WTC11 (cell line): ENCODE results near the gene SRP9. TPM values are rescaled to one million over a fixed set of nuclear protein-coding genes. Genes with fewer than 3 reads are reported as not detected.

ENCODE experiments used
- ATAC-seq: fragments of 200-7000 bp; cut with Tn5 transposase; 2 replicates; pipeline ENCODE4 v1.10.0; 2021; ENCODE audit warnings: mild to moderate bottlenecking, moderate library complexity
- CTCF ChIA-PET: fragments of 300-600 bp; sonication (Branson Sonifier 250); formaldehyde crosslinking; loops from one replicate; lab custom pipeline; 2021; ENCODE audit warnings: antibody characterized with exemption; lab: Charles Lee
- POLR2A ChIA-PET: fragments of 350-600 bp; sonication (Branson Sonifier 250); formaldehyde crosslinking; loops from one replicate; lab custom pipeline; 2021; ENCODE audit warnings: antibody characterized with exemption; lab: Charles Lee
- DNase-seq: peaks from one replicate; pipeline ENCODE4 v3.0.0; 2021; ENCODE audit warnings: low spot score
- H3K27ac Mint-ChIP-seq: 2 replicates; pipeline ENCODE4 v1.8.0; 2021; ENCODE audit warnings: mixed read lengths
- H3K27me3 Mint-ChIP-seq: 2 replicates; pipeline ENCODE4 v1.8.0; 2021; ENCODE audit warnings: low read depth, mild to moderate bottlenecking, moderate library complexity, mixed read lengths
- H3K36me3 Mint-ChIP-seq: 2 replicates; pipeline ENCODE4 v1.8.0; 2021; ENCODE audit warnings: mixed read lengths
- H3K4me1 Mint-ChIP-seq: 2 replicates; pipeline ENCODE4 v1.8.0; 2022; ENCODE audit warnings: mixed read lengths
- H3K4me3 Mint-ChIP-seq: 2 replicates; pipeline ENCODE4 v1.8.0; 2021; ENCODE audit warnings: mild to moderate bottlenecking, moderate library complexity, mixed read lengths
- H3K9me3 Mint-ChIP-seq: 2 replicates; pipeline ENCODE4 v1.8.0; 2021; ENCODE audit warnings: mixed read lengths
- AFF4 ChIP-seq: sonication (generic); formaldehyde crosslinking; IDR thresholded peaks from 2 replicates; pipeline ENCODE4 v1.8.1; 2023; ENCODE audit warnings: mild to moderate bottlenecking, missing genetic modification reagents, borderline replicate concordance
- ATF6 ChIP-seq: sonication (generic); formaldehyde crosslinking; IDR thresholded peaks from 2 replicates; pipeline ENCODE4 v1.8.1; 2023; ENCODE audit warnings: mild to moderate bottlenecking, missing genetic modification reagents
- CDX4 ChIP-seq: fragments of 250-450 bp; sonication (Bioruptor Pico); IDR thresholded peaks from 2 replicates; pipeline ENCODE4 v1.9.0; 2021; ENCODE audit warnings: moderate library complexity, mild to moderate bottlenecking, inconsistent platforms, borderline replicate concordance
- ELF4 ChIP-seq: sonication (generic); formaldehyde crosslinking; IDR thresholded peaks from 2 replicates; pipeline ENCODE4 v1.8.1; 2022; ENCODE audit warnings: low read depth, mild to moderate bottlenecking, moderate library complexity, missing genetic modification reagents
- ERG ChIP-seq: fragments of 250-450 bp; sonication (Bioruptor Pico); IDR thresholded peaks from 2 replicates; pipeline ENCODE4 v1.8.0; 2021; ENCODE audit warnings: mild to moderate bottlenecking
- ESRRA ChIP-seq: sonication (generic); formaldehyde crosslinking; IDR thresholded peaks from 2 replicates; pipeline ENCODE4 v1.8.1; 2022; ENCODE audit warnings: mild to moderate bottlenecking, missing genetic modification reagents, borderline replicate concordance
- GTF2I ChIP-seq: fragments of 250-450 bp; sonication (Bioruptor Pico); conservative IDR thresholded peaks from 2 replicates; pipeline ENCODE4 v1.4.0; 2021; ENCODE audit warnings: mild to moderate bottlenecking
- HMGXB4 ChIP-seq: sonication (generic); formaldehyde crosslinking; IDR thresholded peaks from 2 replicates; pipeline ENCODE4 v1.8.1; 2023; ENCODE audit warnings: mild to moderate bottlenecking, moderate library complexity, missing genetic modification reagents
- IRF1 ChIP-seq: sonication (generic); formaldehyde crosslinking; IDR thresholded peaks from 2 replicates; pipeline ENCODE4 v1.8.0; 2023; ENCODE audit warnings: missing genetic modification reagents
- MYBL2 ChIP-seq: sonication (generic); formaldehyde crosslinking; IDR thresholded peaks from 2 replicates; pipeline ENCODE4 v1.8.1; 2023; ENCODE audit warnings: mild to moderate bottlenecking, moderate library complexity, missing genetic modification reagents
- RELA ChIP-seq: sonication (generic); formaldehyde crosslinking; IDR thresholded peaks from 2 replicates; pipeline ENCODE4 v1.8.1; 2022; ENCODE audit warnings: missing genetic modification reagents, mild to moderate bottlenecking, borderline replicate concordance
- SMAD3 ChIP-seq: sonication (generic); formaldehyde crosslinking; IDR thresholded peaks from 2 replicates; pipeline ENCODE4 v1.8.0; 2022; ENCODE audit warnings: missing genetic modification reagents, mild to moderate bottlenecking, borderline replicate concordance
- SP1 ChIP-seq: sonication (generic); formaldehyde crosslinking; conservative IDR thresholded peaks from 2 replicates; pipeline ENCODE4 v1.8.1; 2022; ENCODE audit warnings: missing genetic modification reagents
- TEAD1 ChIP-seq: sonication (generic); formaldehyde crosslinking; IDR thresholded peaks from 2 replicates; pipeline ENCODE4 v1.8.0; 2022; ENCODE audit warnings: mild to moderate bottlenecking, missing genetic modification reagents
- ZMAT4 ChIP-seq: fragments of 250-450 bp; sonication (Bioruptor Pico); IDR thresholded peaks from 2 replicates; pipeline ENCODE4 v1.9.0; 2021; ENCODE audit warnings: mild to moderate bottlenecking
- ZNF138 ChIP-seq: sonication (generic); formaldehyde crosslinking; conservative IDR thresholded peaks from 2 replicates; pipeline ENCODE4 v1.8.1; 2022; ENCODE audit warnings: mild to moderate bottlenecking, moderate library complexity, missing genetic modification reagents
- ZNF263 ChIP-seq: sonication (generic); formaldehyde crosslinking; IDR thresholded peaks from 2 replicates; pipeline ENCODE4 v1.8.1; 2022; ENCODE audit warnings: low read depth, mild to moderate bottlenecking, moderate library complexity, missing genetic modification reagents
- ZNF281 ChIP-seq: sonication (generic); formaldehyde crosslinking; IDR thresholded peaks from 2 replicates; pipeline ENCODE4 v1.8.0; 2023; ENCODE audit warnings: mild to moderate bottlenecking, missing genetic modification reagents
- ZNF416 ChIP-seq: fragments of 250-450 bp; sonication (Bioruptor Pico); IDR thresholded peaks from 2 replicates; pipeline ENCODE4 v1.9.0; 2021; ENCODE audit warnings: mild to moderate bottlenecking, inconsistent platforms
- total RNA-seq: library from RNA; stranded (reverse); gene quantifications from 3 replicates; pipeline ENCODE4 v1.2.3, GENCODE V29; 2021

Gene SRP9
- total RNA-seq, 1 experiment from 2014 or later: 375 TPM

GRCh38 chr1:225830841-225831240 lies 53.2 kb downstream of the SRP9 start:
- DNase-seq (no peak), ATAC-seq (no peak)
- H3K9me3 Mint-ChIP-seq: no peaks in the 10 kb centered on the region
- CTCF ChIA-PET: no interaction called here
- POLR2A ChIA-PET: interaction anchor here (0.7 kb wide), 1 partner anchor 19 kb away, joined by 5 read pairs; no protein-coding TSS in a partner anchor
- peaks cover 16% of the 10 kb centered on the region for H3K4me1 Mint-ChIP-seq
- H3K36me3 Mint-ChIP-seq: peaks cover 40% of the 10 kb centered on the region
- no peaks in the 10 kb centered on the region for H3K27me3 Mint-ChIP-seq
- H3K4me3 Mint-ChIP-seq: no peak overlapping the region
- no peak overlapping the region for H3K27ac Mint-ChIP-seq
- TF ChIP-seq SP1 (CRISPR knock-in tag) (no peak), TEAD1 (CRISPR knock-in tag) (no peak), RELA (CRISPR knock-in tag) (no peak), ZNF416 (no peak), ZNF138 (CRISPR knock-in tag) (no peak), IRF1 (no peak), ZNF263 (CRISPR knock-in tag) (no peak), AFF4 (CRISPR knock-in tag) (no peak), GTF2I (CRISPR knock-in tag) (no peak), HMGXB4 (CRISPR knock-in tag) (no peak), ELF4 (CRISPR knock-in tag) (no peak), MYBL2 (CRISPR knock-in tag) (no peak), ATF6 (CRISPR knock-in tag) (no peak)
- TF ChIP-seq, all 79 proteins: peak for 0

- ATAC-seq: no peak
- Mint-ChIP-seq H3K4me3 (no peak overlapping the region), H3K27me3 (no peaks in the 10 kb centered on the region), H3K27ac (no peak overlapping the region), H3K9me3 (no peaks in the 10 kb centered on the region), H3K36me3 (peaks cover 50% of the 10 kb centered on the region), H3K4me1 (no peaks in the 10 kb centered on the region)
- POLR2A ChIA-PET: interaction anchor here (0.7 kb wide), 1 partner anchor 105 kb away, joined by 4 read pairs; no protein-coding TSS in a partner anchor
- TF ChIP-seq SMAD3 (CRISPR knock-in tag) (no peak), ESRRA (CRISPR knock-in tag) (no peak), ZNF281 (CRISPR knock-in tag) (no peak), ZMAT4 (CRISPR knock-in tag) (no peak), ERG (no peak), CDX4 (CRISPR knock-in tag) (no peak)
- CTCF ChIA-PET: interaction anchor here (0.5 to 1.4 kb wide), 6 partner anchors 11 to 1378 kb away, joined by 3 to 6 read pairs (median 3); no protein-coding TSS in a partner anchor
- DNase-seq: no peak
Measured at GRCh38 chr1:225834417-225835329, 57.0 kb downstream of the SRP9 start.
